ENCODE results near the gene NSD1.
"Not testable (repeated sequence)": the region's sequence is repeated elsewhere in the genome, so short reads cannot be mapped to it uniquely, and the experiment has no call there.

Gene NSD1

DNA sequence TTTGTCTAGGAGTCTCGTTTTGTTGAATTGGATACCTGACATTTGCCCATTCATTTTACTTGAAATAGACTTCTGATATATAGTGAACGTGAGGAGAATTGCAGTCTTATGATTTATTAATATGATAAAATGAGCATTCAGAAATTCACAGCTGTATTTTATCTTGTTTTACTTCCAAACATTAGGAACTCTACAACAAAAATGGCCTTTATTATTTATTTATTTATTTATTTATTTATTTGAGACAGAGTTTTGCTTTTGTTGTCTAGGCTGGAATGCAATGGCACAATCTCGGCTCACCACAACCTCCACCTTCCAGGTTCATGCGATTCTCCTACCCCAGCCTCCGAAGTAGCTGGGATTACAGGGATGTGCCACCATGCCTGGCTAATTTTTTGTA, 108.7 kb downstream of the NSD1 start:
- CTCF ChIA-PET = interaction anchor here (1.6 kb wide), 1 partner anchor 129 kb away, joined by 5 read pairs; no protein-coding TSS in a partner anchor
- POLR2A ChIA-PET = no interaction called here

DNA sequence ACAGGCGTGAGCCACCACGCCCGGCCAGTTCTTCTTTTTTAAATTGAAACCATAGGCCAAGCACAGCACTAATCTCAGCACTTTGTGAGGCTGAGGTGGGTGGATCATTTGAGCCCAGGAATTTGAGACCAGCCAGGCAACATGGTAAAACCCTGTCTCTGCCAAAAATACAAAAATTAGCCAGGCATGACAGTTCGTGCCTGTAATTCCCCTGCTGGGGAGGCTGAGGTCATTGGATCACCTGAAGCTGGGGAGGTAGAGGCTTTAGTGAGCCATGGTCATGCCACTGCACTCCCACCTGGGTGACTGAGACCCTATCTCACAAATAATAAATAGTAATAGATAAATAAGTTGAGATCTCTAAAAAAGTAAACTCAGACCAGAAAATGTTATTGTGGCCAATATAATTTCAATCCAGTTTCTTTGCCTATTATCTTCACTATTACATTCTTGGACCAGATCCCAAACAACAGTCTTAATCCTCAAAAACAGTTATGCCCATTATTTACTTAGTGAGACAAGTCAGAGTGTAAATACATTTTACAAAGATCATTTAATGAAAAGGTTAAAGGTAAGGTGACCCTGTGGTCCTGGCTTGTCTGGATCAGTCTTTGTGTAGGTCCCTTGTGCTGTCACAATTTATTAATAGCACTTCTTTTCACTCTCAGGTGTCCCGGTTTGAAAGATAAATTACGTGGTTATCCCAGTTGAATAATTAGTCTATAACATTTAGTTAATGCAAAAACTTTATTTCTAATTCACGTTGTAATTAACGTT, 116.4 kb downstream of the NSD1 start:
- DNase-seq (ENCODE audit: low read depth, low spot score) = no peak
- ChIA-PET CTCF (interaction anchor here (2.8 kb wide), 1 partner anchor 136 kb away, joined by 12 read pairs; no protein-coding TSS in a partner anchor), POLR2A (no interaction called here)
- TF ChIP-seq, protein P1, sequence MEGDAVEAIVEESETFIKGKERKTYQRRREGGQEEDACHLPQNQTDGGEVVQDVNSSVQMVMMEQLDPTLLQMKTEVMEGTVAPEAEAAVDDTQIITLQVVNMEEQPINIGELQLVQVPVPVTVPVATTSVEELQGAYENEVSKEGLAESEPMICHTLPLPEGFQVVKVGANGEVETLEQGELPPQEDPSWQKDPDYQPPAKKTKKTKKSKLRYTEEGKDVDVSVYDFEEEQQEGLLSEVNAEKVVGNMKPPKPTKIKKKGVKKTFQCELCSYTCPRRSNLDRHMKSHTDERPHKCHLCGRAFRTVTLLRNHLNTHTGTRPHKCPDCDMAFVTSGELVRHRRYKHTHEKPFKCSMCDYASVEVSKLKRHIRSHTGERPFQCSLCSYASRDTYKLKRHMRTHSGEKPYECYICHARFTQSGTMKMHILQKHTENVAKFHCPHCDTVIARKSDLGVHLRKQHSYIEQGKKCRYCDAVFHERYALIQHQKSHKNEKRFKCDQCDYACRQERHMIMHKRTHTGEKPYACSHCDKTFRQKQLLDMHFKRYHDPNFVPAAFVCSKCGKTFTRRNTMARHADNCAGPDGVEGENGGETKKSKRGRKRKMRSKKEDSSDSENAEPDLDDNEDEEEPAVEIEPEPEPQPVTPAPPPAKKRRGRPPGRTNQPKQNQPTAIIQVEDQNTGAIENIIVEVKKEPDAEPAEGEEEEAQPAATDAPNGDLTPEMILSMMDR (IDR thresholded peaks at IDR 0.05; ENCODE audit: insufficient read depth, low read length, missing control alignments) = no peak
- H3K4me3 ChIP-seq (ENCODE audit: low read depth, low read length) = no peak overlapping the region

More for the DNA sequence above, 108.7 kb downstream of the NSD1 start:
- TF ChIP-seq, protein P1 (IDR thresholded peaks at IDR 0.05; ENCODE audit: insufficient read depth, low read length, missing control alignments) = no peak
- DNase-seq (ENCODE audit: low read depth, low spot score) = no peak
- no peak overlapping the region for H3K4me3 ChIP-seq (ENCODE audit: low read depth, low read length)

DNA sequence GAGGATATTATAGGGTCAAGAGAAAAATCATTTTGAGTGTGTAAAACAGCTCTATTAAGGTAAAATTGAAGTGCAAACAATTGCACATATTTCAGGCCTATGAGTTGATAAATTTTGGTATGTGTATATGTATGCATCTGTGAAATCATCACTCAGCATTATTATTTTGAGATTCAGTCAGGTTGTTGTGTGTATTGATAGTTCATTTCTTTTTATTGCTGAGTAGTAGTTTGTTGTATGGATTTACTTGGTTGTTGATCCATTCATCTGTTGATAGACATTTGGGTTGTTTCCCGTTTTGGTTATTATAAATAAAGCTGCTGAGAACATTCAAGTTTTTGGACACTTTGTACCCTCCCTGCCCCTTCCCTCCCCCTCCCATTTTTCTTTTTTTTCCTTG, 119.7 kb downstream of the NSD1 start:
- CTCF ChIA-PET = interaction anchor here (1.5 to 2.0 kb wide), 2 partner anchors 11 to 140 kb away, joined by 4 to 5 read pairs; no protein-coding TSS in a partner anchor
- POLR2A ChIA-PET = no interaction called here
- H3K4me3 ChIP-seq (ENCODE audit: low read depth, low read length) = no peak overlapping the region
- no peak for DNase-seq (ENCODE audit: low read depth, low spot score)
- TF ChIP-seq, protein P1 (IDR thresholded peaks at IDR 0.05; ENCODE audit: insufficient read depth, low read length, missing control alignments) = no peak

DNA sequence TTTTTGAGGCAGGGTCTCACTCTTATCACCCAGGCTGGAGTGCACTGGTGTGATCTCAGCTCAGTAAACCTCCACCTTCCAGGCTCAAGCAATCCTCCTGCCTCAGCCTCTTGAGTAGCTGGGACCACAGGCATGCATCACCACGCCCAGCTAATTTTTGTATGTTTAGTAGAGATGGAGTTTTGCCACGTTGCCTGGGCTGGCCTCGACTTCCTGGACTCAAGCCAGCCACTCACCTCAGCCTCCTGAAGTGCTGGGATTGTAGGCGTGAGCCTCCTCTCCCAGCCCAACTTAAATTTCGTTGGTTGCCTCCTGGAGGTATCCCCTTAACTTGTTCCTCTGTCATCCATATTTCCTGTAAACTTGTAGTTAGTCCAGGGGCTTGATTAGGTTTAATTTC, 122.7 kb downstream of the NSD1 start:
- CTCF ChIA-PET = interaction anchor here (1.4 to 1.6 kb wide), 2 partner anchors 142 to 144 kb away, joined by 3 read pairs; no protein-coding TSS in a partner anchor
- no peak for DNase-seq (ENCODE audit: low read depth, low spot score)
- POLR2A ChIA-PET = no interaction called here
- TF ChIP-seq, protein P1 (IDR thresholded peaks at IDR 0.05; ENCODE audit: insufficient read depth, low read length, missing control alignments) = no peak
- no peak overlapping the region for H3K4me3 ChIP-seq (ENCODE audit: low read depth, low read length)

DNA sequence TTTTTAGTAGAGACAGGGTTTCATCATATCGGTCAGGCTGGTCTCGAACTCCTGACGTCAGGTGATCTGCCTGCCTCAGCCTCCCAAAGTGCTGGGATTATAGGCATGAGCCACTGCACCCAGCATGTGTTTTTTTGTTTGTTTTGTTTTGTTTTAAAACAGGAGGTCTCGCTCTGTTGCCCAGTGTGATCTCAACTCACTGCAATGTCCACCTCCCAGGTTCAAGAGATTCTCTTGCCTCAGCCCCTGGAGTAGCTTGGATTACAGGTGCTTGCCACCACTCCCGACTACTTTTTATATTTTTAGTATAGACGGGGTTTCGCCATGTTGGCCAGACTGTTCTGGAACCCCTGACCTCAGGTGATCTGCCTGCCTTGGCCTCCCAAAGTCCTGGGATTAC, 125.1 kb downstream of the NSD1 start:
- CTCF ChIA-PET = interaction anchor here (1.2 to 1.7 kb wide), 2 partner anchors 10 to 187 kb away, joined by 3 to 4 read pairs; no protein-coding TSS in a partner anchor
- POLR2A ChIA-PET; H3K4me3 ChIP-seq (ENCODE audit: low read depth, low read length); DNase-seq (ENCODE audit: low read depth, low spot score): not testable (repeated sequence)

DNA sequence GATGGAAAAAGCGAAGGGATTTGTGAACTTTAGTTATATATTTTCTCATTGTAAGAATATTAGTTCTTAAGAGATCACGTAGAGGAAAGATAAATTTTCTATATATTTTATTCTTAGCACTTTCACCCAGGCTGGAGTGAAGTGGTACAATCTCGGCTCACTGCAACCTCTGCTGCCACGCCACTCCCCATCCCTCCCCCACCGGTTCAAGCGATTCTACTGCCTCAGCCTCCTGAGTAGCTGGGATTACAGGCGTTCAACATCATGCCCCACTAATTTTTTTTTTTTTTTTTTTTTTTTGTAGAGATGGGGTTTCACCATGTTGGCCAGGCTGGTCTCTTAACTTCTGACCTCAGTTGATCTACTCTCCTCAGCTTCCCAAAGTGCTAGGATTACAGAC, 127.4 kb downstream of the NSD1 start:
- TF ChIP-seq, protein P1 (IDR thresholded peaks at IDR 0.05; ENCODE audit: insufficient read depth, low read length, missing control alignments) = no peak
- CTCF ChIA-PET = no interaction called here
- POLR2A ChIA-PET = no interaction called here
- no peak overlapping the region for H3K4me3 ChIP-seq (ENCODE audit: low read depth, low read length)
- DNase-seq (ENCODE audit: low read depth, low spot score) = no peak

DNA sequence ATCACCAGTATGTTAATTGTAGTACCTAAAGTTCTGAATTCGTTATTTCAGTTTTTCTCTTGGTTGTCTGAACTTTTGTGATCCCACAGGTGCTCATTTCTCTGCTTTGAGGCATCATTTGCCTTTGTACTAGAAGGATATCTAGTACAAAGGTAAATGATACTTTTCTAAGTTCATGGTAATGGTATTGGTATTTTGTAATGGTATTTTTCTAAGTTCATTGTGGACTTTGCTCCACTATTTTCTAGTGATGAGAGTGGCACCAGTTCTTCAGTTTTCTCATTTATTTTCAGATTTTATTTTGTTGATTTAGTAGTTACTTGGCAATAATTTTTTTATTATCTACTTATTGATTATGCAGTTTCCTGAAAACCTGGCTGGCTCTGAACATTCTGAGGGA, 127.9 kb downstream of the NSD1 start:
- no peak for DNase-seq (ENCODE audit: low read depth, low spot score)
- no peak overlapping the region for H3K4me3 ChIP-seq (ENCODE audit: low read depth, low read length)
- ChIA-PET CTCF (no interaction called here), POLR2A (no interaction called here)
- TF ChIP-seq, protein P1 (IDR thresholded peaks at IDR 0.05; ENCODE audit: insufficient read depth, low read length, missing control alignments) = no peak
